ENCODE results near the gene MYO1D.

GRCh38 chr17:32833526-32833925 lies 43.4 kb downstream of the MYO1D start:
- TF ChIP-seq CTCF (IDR thresholded peaks at IDR 0.05) (no peak), POLR2AphosphoS5 (IDR thresholded peaks at IDR 0.05; ENCODE audit: low read depth, low read length) (no peak), REST (IDR thresholded peaks at IDR 0.05; ENCODE audit: insufficient read depth in 1 of 2, low read depth in 2 of 2, low read length in 1 of 2) (no peak), SIN3A (IDR thresholded peaks at IDR 0.05; ENCODE audit: borderline replicate concordance, insufficient read depth, low read depth, low read length) (no peak)

All from Panc1 (cell line).